Kidney (tissue), 14 donors: ENCODE measurements around the gene MTHFS. TPM values are rescaled to one million over a fixed set of nuclear protein-coding genes. Genes with fewer than 3 reads are reported as not detected.
"Not testable (repeated sequence)": the region's sequence is repeated elsewhere in the genome, so short reads cannot be mapped to it uniquely, and the experiment has no call there.

Experiments
- DNase-seq, 5 donors: peaks; one replicate each; pipeline ENCODE4 v3.0.0-alpha.2; 2013 to 2020
- FAIRE-seq: peaks from 2 replicates; lab custom pipeline; 2012; peaks lifted over from hg19 to GRCh38; lab: Jason Lieb, UNC
- H3K27ac ChIP-seq, 2 donors: one replicate each; pipeline ENCODE4 v1.7.0; 2013; ENCODE audit warnings: low read depth in 2 of 2, low read length in 2 of 2, inconsistent platforms in 1 of 2
- H3K27me3 ChIP-seq: one replicate; pipeline ENCODE4 v1.7.1; 2013; ENCODE audit warnings: low read length, inconsistent platforms; ENCODE audit not compliant: control insufficient read depth, insufficient read depth
- H3K36me3 ChIP-seq, 3 donors: one replicate each; pipeline versions ENCODE4 v1.7.0 to v1.7.1; 2013; ENCODE audit warnings: low read length in 3 of 3, control low read depth in 1 of 3, inconsistent platforms in 1 of 3; ENCODE audit not compliant: insufficient read depth in 3 of 3, control insufficient read depth in 2 of 3
- H3K4me1 ChIP-seq, 3 donors: one replicate each; pipeline versions ENCODE4 v1.7.0 to v1.7.1; 2013; ENCODE audit warnings: low read length in 3 of 3, inconsistent platforms in 1 of 3, low read depth in 1 of 3; ENCODE audit not compliant: control insufficient read depth in 2 of 3, insufficient read depth in 2 of 3
- H3K4me3 ChIP-seq, 3 donors: one replicate each; pipeline versions ENCODE4 v1.7.0 to v1.8.1; 2013; ENCODE audit warnings: low read length in 3 of 3, control low read depth in 1 of 3, inconsistent platforms in 1 of 3
- H3K9ac ChIP-seq, 3 donors: one replicate each; pipeline versions ENCODE4 v1.7.0 to v1.7.1; 2013; ENCODE audit warnings: low read length in 3 of 3, control low read depth in 1 of 3, inconsistent platforms in 1 of 3
- H3K9me3 ChIP-seq, 3 donors: one replicate each; pipeline versions ENCODE4 v1.7.0 to v1.7.1; 2013; ENCODE audit warnings: low read length in 3 of 3, control low read depth in 1 of 3, inconsistent platforms in 1 of 3; ENCODE audit not compliant: control insufficient read depth in 2 of 3, insufficient read depth in 1 of 3
- CTCF ChIP-seq: IDR thresholded peaks from 3 replicates; pipeline ENCODE4 v1.5.1; 2012; ENCODE audit warnings: mild to moderate bottlenecking, moderate library complexity, borderline replicate concordance; ENCODE audit not compliant: insufficient read depth; ENCODE audit errors: extremely low read depth
- intact Hi-C: fragments of 100-400 bp; cut with DNase I; formaldehyde crosslinking; loops from one replicate; pipeline ENCODE4 v1.11.1; 2022
- polyA plus RNA-seq: library from polyadenylated mRNA; stranded (reverse); fragments of 350-450 nt; fragmentation: Illumina TruSeq; extraction: RNeasy Lipid Tissue Mini Kit (QIAGEN cat#74804); gene quantifications from one replicate; pipeline ENCODE4 v1.2.3, GENCODE V29; 2014; ENCODE audit warnings: low read depth, low replicate concordance; ENCODE audit not compliant: insufficient read depth
- total RNA-seq: library from RNA; stranded (reverse); fragmentation: NEBNext Ultra II Directional; extraction: Animal tissue kit (Norgen Biotek cat#: 25700); gene quantifications from one replicate; pipeline ENCODE4 v1.2.1, GENCODE V29; 2021
- donor health status: control.
- donor health status: control.
- donor health status: control.
- donor health status: control.
- donor health status: control.
- donor health status: DM: yes; HTN: yes; CAD: no.
- donor health status: Normal renal cell carcinoma (clear cell type).

MTHFS gene
- total and polyA plus RNA-seq, 2 donors from 2014 or later = 44.1 to 115 TPM

GRCh38 chr15:79918278-79918677 lies 21.5 kb upstream of the MTHFS start:
- Histone ChIP-seq H3K4me1 (peaks cover 0 to 2% (median 0%) of the 10 kb centered on the region in 3 donors), H3K27ac (no peak overlapping the region), H3K9ac (no peak overlapping the region), H3K4me3 (no peak overlapping the region), H3K36me3 (no peaks in the 10 kb centered on the region), H3K27me3 (no peaks in the 10 kb centered on the region), H3K9me3 (peaks cover 0 to 52% (median 19%) of the 10 kb centered on the region in 3 donors)
- DNase-seq (no peak), FAIRE-seq (no peak)
- no peak for TF ChIP-seq CTCF
- intact Hi-C loops = no loop called here

GRCh38 chr15:79916502-79917132 lies 19.8 kb upstream of the MTHFS start:
- intact Hi-C loops = no loop called here
- FAIRE-seq = no peak

GRCh38 chr15:79915776-79916501 lies 19.1 kb upstream of the MTHFS start:
- DNase-seq, H3K27ac ChIP-seq, intact Hi-C loops, H3K4me3 ChIP-seq, H3K9ac ChIP-seq, H3K4me1 ChIP-seq, H3K36me3 ChIP-seq, H3K27me3 ChIP-seq, FAIRE-seq: not testable (repeated sequence)
- H3K9me3 ChIP-seq = peaks cover 0 to 46% (median 19%) of the 10 kb centered on the region in 3 donors

More at GRCh38 chr15:79916502-79917132, 19.8 kb upstream of the MTHFS start:
- no peaks in the 10 kb centered on the region for H3K27me3 ChIP-seq
- H3K4me3 ChIP-seq = no peak overlapping the region
- no peak for TF ChIP-seq CTCF
- no peak overlapping the region for H3K27ac ChIP-seq
- H3K9ac ChIP-seq = no peak overlapping the region
- no peaks in the 10 kb centered on the region for H3K36me3 ChIP-seq
- DNase-seq = no peak
- H3K9me3 ChIP-seq = peaks cover 0 to 48% (median 19%) of the 10 kb centered on the region in 3 donors
- no peaks in the 10 kb centered on the region for H3K4me1 ChIP-seq

GRCh38 chr15:79914728-79915127 lies 17.9 kb upstream of the MTHFS start:
- Histone ChIP-seq H3K9me3 (peaks cover 0 to 41% (median 16%) of the 10 kb centered on the region in 3 donors), H3K27me3 (no peaks in the 10 kb centered on the region), H3K36me3 (no peaks in the 10 kb centered on the region), H3K4me3 (no peak overlapping the region), H3K9ac (no peak overlapping the region), H3K27ac (no peak overlapping the region), H3K4me1 (no peaks in the 10 kb centered on the region)
- FAIRE-seq (no peak), DNase-seq (no peak)
- intact Hi-C loops = no loop called here
- TF ChIP-seq CTCF = no peak

- H3K9ac ChIP-seq, H3K36me3 ChIP-seq, H3K4me3 ChIP-seq, DNase-seq, H3K27me3 ChIP-seq, FAIRE-seq, intact Hi-C loops, H3K4me1 ChIP-seq, H3K27ac ChIP-seq, H3K9me3 ChIP-seq: not testable (repeated sequence)
These were observed 12.9 kb upstream of the MTHFS start for GRCh38 chr15:79909556-79910335.
